Parathyroid adenoma (tissue), 2 donors: Measurements from ENCODE around the gene MAGEC1.

Experiments used
- H2AFZ ChIP-seq: fragments of 300-600 bp; sonication (generic); one replicate; pipeline ENCODE4 v1.7.0; 2017; ENCODE audit warnings: antibody characterized with exemption, mild to moderate bottlenecking
- H3K27ac ChIP-seq: fragments of 300-600 bp; sonication (generic); one replicate; pipeline ENCODE4 v1.7.0; 2017
- H3K27me3 ChIP-seq: fragments of 300-600 bp; sonication (generic); one replicate; pipeline ENCODE4 v1.7.0; 2017; ENCODE audit warnings: low read length; ENCODE audit not compliant: control insufficient read depth, insufficient read depth
- H3K36me3 ChIP-seq: fragments of 300-600 bp; sonication (generic); one replicate; pipeline ENCODE4 v1.7.0; 2017; ENCODE audit warnings: low read length; ENCODE audit not compliant: control insufficient read depth, insufficient read depth
- H3K4me1 ChIP-seq: fragments of 300-600 bp; sonication (generic); one replicate; pipeline ENCODE4 v1.7.0; 2017; ENCODE audit warnings: control low read depth
- H3K4me2 ChIP-seq: fragments of 300-600 bp; sonication (generic); one replicate; pipeline ENCODE4 v1.7.0; 2017; ENCODE audit warnings: low read length
- H3K4me3 ChIP-seq: fragments of 300-600 bp; sonication (generic); one replicate; pipeline ENCODE4 v1.7.0; 2017; ENCODE audit warnings: low read depth, low read length
- H3K79me2 ChIP-seq: fragments of 300-600 bp; sonication (generic); one replicate; pipeline ENCODE4 v1.7.0; 2017; ENCODE audit warnings: control low read depth
- H3K9ac ChIP-seq: fragments of 300-600 bp; sonication (generic); one replicate; pipeline ENCODE4 v1.7.0; 2017; ENCODE audit warnings: mild to moderate bottlenecking
- H3K9me3 ChIP-seq: fragments of 300-600 bp; sonication (generic); one replicate; pipeline ENCODE4 v1.7.0; 2017; ENCODE audit warnings: low read length; ENCODE audit not compliant: control insufficient read depth
- TF ChIP-seq, protein P1 (sequence below): fragments of 300-600 bp; sonication (generic); IDR thresholded peaks from one replicate; pipeline ENCODE4 v1.7.0; 2017; ENCODE audit warnings: antibody characterized with exemption, mild to moderate bottlenecking
- donor health status: primary hyperparathyroidism.

MAGEC1 gene

DNA sequence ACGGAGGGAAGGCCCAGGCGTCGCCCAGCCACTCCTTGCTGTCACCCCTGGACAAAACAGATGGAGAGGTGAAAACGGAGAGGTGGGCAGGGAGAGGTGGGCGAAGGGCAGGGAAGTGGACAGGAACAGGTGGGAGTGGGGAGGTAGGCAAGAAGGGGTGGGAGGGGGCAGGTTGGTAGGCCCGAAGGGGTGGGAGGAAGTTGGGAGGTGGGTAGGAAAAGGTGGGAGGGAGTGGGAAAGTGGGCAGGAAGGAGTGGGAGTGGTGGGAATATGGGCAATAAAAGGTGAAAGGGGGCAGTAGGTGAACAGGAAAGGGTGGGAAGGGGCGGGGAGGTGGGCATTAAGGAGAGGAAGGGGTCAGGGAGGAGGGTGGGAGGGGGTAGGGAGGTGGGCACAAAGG, 9.0 kb upstream of the MAGEC1 start:
- TF ChIP-seq, protein P1, sequence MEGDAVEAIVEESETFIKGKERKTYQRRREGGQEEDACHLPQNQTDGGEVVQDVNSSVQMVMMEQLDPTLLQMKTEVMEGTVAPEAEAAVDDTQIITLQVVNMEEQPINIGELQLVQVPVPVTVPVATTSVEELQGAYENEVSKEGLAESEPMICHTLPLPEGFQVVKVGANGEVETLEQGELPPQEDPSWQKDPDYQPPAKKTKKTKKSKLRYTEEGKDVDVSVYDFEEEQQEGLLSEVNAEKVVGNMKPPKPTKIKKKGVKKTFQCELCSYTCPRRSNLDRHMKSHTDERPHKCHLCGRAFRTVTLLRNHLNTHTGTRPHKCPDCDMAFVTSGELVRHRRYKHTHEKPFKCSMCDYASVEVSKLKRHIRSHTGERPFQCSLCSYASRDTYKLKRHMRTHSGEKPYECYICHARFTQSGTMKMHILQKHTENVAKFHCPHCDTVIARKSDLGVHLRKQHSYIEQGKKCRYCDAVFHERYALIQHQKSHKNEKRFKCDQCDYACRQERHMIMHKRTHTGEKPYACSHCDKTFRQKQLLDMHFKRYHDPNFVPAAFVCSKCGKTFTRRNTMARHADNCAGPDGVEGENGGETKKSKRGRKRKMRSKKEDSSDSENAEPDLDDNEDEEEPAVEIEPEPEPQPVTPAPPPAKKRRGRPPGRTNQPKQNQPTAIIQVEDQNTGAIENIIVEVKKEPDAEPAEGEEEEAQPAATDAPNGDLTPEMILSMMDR, result no peak
- no peaks in the 10 kb centered on the region for H3K27me3 ChIP-seq
- no peaks in the 10 kb centered on the region for H3K79me2 ChIP-seq
- no peaks in the 10 kb centered on the region for H3K9me3 ChIP-seq
- H3K27ac ChIP-seq, result no peak overlapping the region
- no peaks in the 10 kb centered on the region for H3K36me3 ChIP-seq
- H2AFZ ChIP-seq, result no peak overlapping the region
- H3K9ac ChIP-seq, result no peak overlapping the region
- no peak overlapping the region for H3K4me3 ChIP-seq
- no peaks in the 10 kb centered on the region for H3K4me1 ChIP-seq
- H3K4me2 ChIP-seq, result no peak overlapping the region

DNA sequence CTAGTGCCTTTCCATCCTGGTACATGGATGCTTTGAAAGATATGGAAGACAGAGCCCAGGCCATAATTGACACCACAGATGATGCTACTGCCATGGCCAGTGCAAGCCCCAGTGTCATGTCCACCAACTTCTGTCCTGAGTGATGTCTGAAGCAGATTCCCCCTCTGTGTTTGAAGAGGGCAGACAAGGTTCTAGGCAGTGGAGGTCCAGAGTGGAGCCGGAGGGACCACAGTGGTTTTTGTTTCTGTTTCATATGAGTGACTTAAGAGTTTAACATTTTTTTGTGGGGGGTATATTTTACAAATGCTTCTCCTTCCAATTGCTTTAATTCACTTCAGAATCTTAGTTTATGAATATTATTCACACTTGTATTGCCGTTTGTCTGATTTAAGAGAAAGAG, 6.0 kb upstream of the MAGEC1 start:
- Histone ChIP-seq H2AFZ (no peak overlapping the region), H3K79me2 (no peaks in the 10 kb centered on the region), H3K4me1 (no peaks in the 10 kb centered on the region), H3K4me2 (no peak overlapping the region), H3K36me3 (no peaks in the 10 kb centered on the region), H3K9me3 (no peaks in the 10 kb centered on the region), H3K27me3 (no peaks in the 10 kb centered on the region), H3K4me3 (no peak overlapping the region), H3K27ac (no peak overlapping the region), H3K9ac (no peak overlapping the region)
- TF ChIP-seq, protein P1, result no peak

DNA sequence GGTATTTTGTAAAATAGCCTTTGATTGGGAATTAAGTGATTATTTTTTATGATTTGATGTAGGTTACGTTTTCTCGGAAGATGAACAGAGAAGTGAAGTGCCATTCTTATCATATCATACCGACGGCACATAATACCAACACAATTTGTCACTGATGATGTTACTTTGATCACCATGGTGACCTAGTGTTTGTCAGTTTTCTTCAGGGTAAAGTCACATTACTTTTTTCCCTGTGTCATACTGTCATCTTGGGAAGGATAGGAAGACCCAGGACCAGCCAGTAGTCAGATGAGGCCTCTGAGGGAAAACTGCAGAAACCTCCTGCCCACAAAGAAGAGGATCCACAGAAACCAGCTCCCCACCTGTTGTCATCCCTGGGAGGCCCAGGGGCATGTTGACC, 1.3 kb upstream of the MAGEC1 start:
- no peaks in the 10 kb centered on the region for H3K4me1 ChIP-seq

DNA sequence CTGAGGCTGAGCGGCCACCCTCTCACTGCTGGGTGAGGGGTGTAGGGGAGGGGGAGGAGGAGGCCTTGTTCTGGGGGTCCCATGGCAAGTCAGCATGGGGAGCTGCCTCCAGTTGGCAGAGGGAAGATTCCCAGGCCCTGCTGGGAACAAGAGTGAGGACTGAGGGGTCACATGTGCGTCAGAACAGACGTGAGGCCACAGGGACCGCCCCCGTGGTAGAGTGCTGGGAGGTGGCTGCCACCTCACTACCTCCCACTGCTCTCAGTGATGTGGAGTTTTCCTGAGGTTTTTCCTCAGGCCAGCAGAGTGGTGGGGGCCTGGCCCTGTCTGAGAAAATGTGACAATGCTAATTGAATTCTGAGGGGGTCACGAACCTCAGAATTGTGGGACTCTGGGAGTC, 568 bp downstream of the MAGEC1 start:
- no peak overlapping the region for H3K4me2 ChIP-seq
- TF ChIP-seq, protein P1, result no peak
- no peak overlapping the region for H3K4me3 ChIP-seq
- H3K9ac ChIP-seq, result no peak overlapping the region
- no peaks in the 10 kb centered on the region for H3K9me3 ChIP-seq
- no peak overlapping the region for H3K27ac ChIP-seq
- H3K27me3 ChIP-seq, result no peaks in the 10 kb centered on the region
- no peaks in the 10 kb centered on the region for H3K36me3 ChIP-seq
- H2AFZ ChIP-seq, result no peak overlapping the region
- no peaks in the 10 kb centered on the region for H3K4me1 ChIP-seq
- H3K79me2 ChIP-seq, result no peaks in the 10 kb centered on the region

More for the DNA sequence above, 1.3 kb upstream of the MAGEC1 start:
- Histone ChIP-seq H3K9ac (no peak overlapping the region), H3K36me3 (no peaks in the 10 kb centered on the region), H3K27ac (no peak overlapping the region), H3K9me3 (no peaks in the 10 kb centered on the region), H3K4me2 (no peak overlapping the region), H3K79me2 (no peaks in the 10 kb centered on the region), H2AFZ (no peak overlapping the region), H3K27me3 (no peaks in the 10 kb centered on the region), H3K4me3 (no peak overlapping the region)
- TF ChIP-seq, protein P1, result no peak

DNA sequence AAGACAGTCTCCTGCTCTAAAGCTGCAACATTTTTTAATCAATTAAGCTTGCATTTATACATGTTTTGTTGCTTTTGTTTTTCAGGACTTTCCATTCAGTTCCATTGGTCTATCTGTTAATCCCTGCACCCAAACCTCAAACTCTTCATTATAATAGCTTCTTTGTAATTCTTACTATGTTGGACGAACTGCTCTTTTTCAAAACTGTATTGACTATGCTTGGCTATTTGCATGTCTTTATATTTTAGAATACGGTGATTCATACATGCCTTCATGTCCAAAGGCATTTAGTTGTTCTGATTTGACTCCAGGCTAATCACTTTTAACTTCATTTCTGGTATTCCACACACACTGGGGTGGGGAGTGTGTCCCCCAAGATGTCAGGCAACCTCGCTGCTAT, 14.1 kb downstream of the MAGEC1 start:
- no peaks in the 10 kb centered on the region for H3K4me1 ChIP-seq
- H3K9ac ChIP-seq, result no peak overlapping the region
- TF ChIP-seq, protein P1, result no peak
- H3K79me2 ChIP-seq, result no peaks in the 10 kb centered on the region
- no peak overlapping the region for H2AFZ ChIP-seq
- H3K4me3 ChIP-seq, result no peak overlapping the region
- no peaks in the 10 kb centered on the region for H3K9me3 ChIP-seq
- H3K36me3 ChIP-seq, result no peaks in the 10 kb centered on the region
- H3K27ac ChIP-seq, result no peak overlapping the region
- H3K27me3 ChIP-seq, result no peaks in the 10 kb centered on the region
- H3K4me2 ChIP-seq, result no peak overlapping the region
